ENCODE measurements around the gene GCDH.

GRCh38 chr19:12843999-12844732 lies 46.8 kb upstream of the GCDH start:
- TF ChIP-seq CTCF (IDR thresholded peaks at IDR 0.05) (no peak), POLR2A (IDR thresholded peaks at IDR 0.05) (no peak)
